ENCODE results near the gene LHFPL6.

The LHFPL6 gene

DNA sequence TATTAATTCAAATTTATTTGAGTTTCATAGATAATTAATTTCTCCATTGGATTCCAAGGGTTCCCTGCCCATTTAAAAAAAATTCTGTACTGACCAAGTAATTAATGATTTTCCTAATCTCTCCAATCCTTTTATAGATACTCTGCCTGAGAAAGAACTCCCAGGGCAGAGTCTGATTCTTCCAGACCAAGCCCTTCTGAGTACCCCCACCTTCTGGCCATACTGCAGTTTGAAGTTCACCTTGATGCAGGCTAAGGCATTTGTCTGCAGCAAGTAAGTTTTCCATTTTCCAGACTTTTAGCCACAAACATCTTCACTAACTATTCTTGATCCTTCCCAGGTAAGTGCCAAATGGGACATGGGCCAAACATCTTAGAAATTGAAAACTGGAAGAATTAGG is 195.9 kb downstream of the LHFPL6 start:
- no peak overlapping the region for H3K4me3 Mint-ChIP-seq
- H3K27ac Mint-ChIP-seq: no peak overlapping the region
- no peaks in the 10 kb centered on the region for H3K36me3 Mint-ChIP-seq (ENCODE audit: low read depth)
- no peaks in the 10 kb centered on the region for H3K4me1 Mint-ChIP-seq (ENCODE audit: low read depth)
- H3K27me3 Mint-ChIP-seq: peaks cover 22% of the 10 kb centered on the region
- H3K9me3 Mint-ChIP-seq: no peaks in the 10 kb centered on the region
- DNase-seq: no peak

DNA sequence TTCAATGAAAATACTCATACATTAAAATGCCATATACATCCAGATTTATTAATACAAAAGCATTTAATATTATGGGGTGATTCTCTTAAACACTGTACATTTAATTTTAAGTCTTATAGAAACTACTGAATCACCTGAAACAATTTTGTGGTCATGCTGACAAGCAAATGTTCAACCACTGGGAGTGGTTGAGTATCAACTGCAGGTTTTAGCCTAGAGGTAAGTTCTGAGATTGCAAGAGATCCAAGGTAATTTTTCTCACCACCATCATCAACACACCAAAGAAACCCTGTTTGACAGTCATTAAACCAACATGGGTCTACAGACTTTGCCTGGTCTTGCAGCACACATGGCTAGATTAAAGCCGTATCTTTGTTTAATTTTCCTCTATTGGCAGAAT is 196.3 kb downstream of the LHFPL6 start:
- Mint-ChIP-seq H3K4me1 (ENCODE audit: low read depth) (no peaks in the 10 kb centered on the region), H3K36me3 (ENCODE audit: low read depth) (no peaks in the 10 kb centered on the region), H3K27me3 (peaks cover 22% of the 10 kb centered on the region), H3K4me3 (no peak overlapping the region), H3K9me3 (no peaks in the 10 kb centered on the region), H3K27ac (no peak overlapping the region)
- DNase-seq: no peak

DNA sequence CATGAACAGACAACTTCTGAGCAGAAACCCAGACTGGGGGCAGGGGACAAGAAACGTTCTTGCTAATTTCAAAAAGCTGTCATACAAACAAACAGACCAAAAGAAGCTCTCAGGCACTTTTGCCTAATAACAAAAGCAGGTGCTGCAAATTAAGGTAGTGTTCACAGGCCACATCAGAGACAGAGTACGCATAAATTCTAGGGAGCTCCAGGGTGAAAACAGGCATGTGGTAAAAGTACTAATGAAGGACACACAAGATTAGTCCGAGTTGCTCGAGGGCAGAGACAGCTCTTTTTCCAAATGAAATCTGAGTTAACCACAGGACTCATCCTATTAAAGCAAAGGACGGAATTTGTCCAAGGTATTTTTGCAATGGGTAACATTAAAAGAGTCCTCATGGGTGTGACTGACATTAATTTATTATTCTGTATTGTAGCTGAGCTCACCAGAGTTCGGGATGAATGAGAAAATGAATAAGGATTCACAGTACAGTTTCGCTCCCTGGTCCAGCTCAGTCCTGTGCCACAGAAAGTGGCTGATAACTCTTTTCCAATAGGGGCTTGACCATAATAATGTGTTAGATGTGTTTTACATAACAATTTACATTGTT is 197.3 kb downstream of the LHFPL6 start:
- no peak overlapping the region for H3K27ac Mint-ChIP-seq
- no peak overlapping the region for H3K4me3 Mint-ChIP-seq
- no peaks in the 10 kb centered on the region for H3K9me3 Mint-ChIP-seq
- no peak for DNase-seq
- peaks cover 18% of the 10 kb centered on the region for H3K27me3 Mint-ChIP-seq
- no peaks in the 10 kb centered on the region for H3K4me1 Mint-ChIP-seq (ENCODE audit: low read depth)
- no peaks in the 10 kb centered on the region for H3K36me3 Mint-ChIP-seq (ENCODE audit: low read depth)

DNA sequence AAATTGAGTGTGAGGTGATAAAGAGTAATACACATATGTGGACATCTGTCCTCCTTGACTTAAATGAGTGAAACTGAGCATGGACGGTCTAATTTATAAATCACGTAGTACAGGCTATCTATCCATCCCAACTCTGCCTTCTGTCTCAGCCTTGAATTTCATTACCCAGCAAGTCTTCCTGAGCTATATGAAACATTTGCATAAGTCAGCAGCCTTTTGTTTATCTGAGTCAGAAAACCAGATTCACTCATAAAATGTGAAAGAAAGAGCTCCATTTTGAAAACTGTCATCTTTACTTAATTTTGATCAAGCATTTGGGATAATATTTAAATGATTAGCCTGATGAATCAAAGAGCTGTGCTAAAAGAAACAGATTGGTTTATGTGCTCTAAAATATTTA is 197.9 kb downstream of the LHFPL6 start:
- Mint-ChIP-seq H3K9me3 (no peaks in the 10 kb centered on the region), H3K27me3 (peaks cover 15% of the 10 kb centered on the region), H3K27ac (no peak overlapping the region), H3K4me1 (ENCODE audit: low read depth) (no peaks in the 10 kb centered on the region), H3K4me3 (no peak overlapping the region), H3K36me3 (ENCODE audit: low read depth) (no peaks in the 10 kb centered on the region)
- DNase-seq: no peak

DNA sequence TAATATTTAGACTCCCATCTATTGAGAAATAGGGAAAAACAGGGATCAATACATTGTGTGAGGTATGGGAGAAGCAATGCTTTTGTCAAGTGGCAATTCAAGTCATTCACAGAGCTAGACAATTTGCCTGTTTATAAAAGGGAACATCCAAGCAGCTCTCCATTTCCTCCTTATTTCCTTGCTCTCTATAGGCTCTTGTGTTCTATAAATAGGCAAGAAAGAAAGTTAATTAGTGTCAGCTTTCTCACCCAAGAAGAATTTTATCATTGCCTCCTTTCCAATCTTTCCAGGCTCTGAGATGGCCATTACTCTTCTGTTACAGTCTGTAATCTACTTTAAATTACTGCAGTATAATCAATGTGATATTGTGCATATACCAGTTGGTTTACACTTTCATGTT is 199.9 kb downstream of the LHFPL6 start:
- H3K36me3 Mint-ChIP-seq (ENCODE audit: low read depth): no peaks in the 10 kb centered on the region
- H3K4me3 Mint-ChIP-seq: no peak overlapping the region
- peaks cover 9% of the 10 kb centered on the region for H3K27me3 Mint-ChIP-seq
- H3K9me3 Mint-ChIP-seq: no peaks in the 10 kb centered on the region
- no peaks in the 10 kb centered on the region for H3K4me1 Mint-ChIP-seq (ENCODE audit: low read depth)
- H3K27ac Mint-ChIP-seq: no peak overlapping the region
- no peak for DNase-seq

DNA sequence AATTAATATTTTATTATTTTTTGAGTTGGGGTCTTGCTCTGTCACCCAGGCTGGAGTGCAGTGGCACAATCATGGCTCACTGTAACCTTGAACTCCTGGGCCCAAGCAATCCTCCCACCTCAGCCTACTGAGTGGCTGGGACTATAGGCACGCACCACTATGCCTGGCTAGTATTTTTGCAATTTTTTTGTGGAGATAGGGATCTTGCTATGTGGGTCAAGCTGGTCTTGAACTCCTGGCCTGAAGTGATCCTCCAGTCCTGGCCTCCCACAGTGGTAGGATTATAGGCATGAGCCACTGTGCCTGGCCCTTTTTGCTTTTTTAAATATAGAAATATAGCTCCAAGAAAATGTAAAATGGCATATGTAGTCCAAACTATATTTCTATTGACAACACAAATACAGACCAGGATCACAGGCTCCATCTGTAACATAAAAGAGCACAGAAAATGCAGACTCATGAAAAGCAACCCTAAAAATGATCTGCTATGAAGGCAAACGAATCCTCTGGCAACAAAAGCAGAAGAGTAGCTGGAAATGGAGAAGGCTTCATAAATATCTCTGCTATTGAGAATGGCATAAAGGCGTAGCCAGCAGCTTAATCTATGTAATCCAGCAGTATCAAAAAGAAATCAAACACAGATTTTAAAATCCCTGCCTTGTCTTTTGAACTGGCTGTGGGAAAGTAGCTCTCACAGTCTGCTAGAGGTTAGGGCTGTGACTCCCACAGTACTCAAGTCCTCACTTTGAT is 200.6 kb downstream of the LHFPL6 start:
- no peaks in the 10 kb centered on the region for H3K36me3 Mint-ChIP-seq (ENCODE audit: low read depth)
- H3K4me1 Mint-ChIP-seq (ENCODE audit: low read depth): no peaks in the 10 kb centered on the region

DNA sequence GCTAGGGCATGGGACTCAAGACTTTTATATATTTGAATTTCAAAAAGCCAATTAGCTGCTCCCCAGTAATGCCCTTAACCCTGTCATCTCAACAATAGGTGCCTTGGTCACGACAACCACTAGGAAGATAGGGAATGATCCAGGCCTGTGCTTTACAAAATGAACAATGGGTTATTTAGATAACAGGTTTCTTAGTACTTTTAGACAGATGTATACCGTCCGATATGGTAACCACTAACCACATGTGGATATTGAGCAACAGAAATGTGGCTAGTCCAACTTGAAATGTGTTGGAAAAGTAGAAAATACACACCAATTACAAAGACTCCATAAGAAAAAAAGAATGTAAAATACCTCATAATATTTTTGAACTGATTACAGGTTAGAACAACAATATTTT is 201.2 kb downstream of the LHFPL6 start:
- Mint-ChIP-seq H3K27ac (no peak overlapping the region), H3K36me3 (ENCODE audit: low read depth) (no peaks in the 10 kb centered on the region)
- DNase-seq: no peak

More for the DNA sequence above, 200.6 kb downstream of the LHFPL6 start:
- H3K27ac Mint-ChIP-seq: no peak overlapping the region
- no peaks in the 10 kb centered on the region for H3K9me3 Mint-ChIP-seq
- no peak overlapping the region for H3K4me3 Mint-ChIP-seq
- H3K27me3 Mint-ChIP-seq: peaks cover 9% of the 10 kb centered on the region
- no peak for DNase-seq

DNA sequence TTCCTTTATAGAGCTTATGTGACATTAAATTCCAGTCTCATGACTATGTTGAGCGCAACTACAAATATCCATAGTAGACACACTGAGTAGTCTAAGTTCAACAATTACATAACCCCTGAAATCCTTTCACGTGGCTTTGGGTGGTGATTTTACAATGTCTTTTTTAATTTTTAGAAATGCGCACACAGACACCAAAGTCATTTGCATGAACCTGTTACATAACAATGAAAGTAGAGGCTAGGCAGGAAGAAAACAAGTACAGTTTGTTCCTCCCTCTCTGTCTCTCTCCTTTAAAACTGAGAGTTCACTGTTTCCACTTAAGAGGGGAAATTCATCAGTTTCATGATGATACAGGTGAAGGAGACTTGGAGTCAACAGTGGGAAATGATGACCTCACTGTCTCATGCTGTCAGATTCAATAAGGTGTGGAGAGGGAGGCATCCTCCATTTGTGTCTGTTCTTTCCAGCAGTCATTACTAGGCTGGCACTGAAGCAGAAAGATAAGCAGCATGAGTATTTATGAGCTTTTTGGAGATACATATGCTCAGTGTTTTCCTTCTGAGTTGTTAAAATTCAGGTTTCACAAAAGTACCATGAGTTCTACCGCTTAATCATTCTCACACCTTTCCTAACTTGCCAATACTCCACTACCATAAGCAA is 201.8 kb downstream of the LHFPL6 start:
- H3K36me3 Mint-ChIP-seq (ENCODE audit: low read depth): no peaks in the 10 kb centered on the region
- no peak for DNase-seq
- no peak overlapping the region for H3K27ac Mint-ChIP-seq
- H3K9me3 Mint-ChIP-seq: no peaks in the 10 kb centered on the region
- H3K4me1 Mint-ChIP-seq (ENCODE audit: low read depth): no peaks in the 10 kb centered on the region
- peaks cover 6% of the 10 kb centered on the region for H3K27me3 Mint-ChIP-seq
- H3K4me3 Mint-ChIP-seq: no peak overlapping the region

More for the DNA sequence above, 201.2 kb downstream of the LHFPL6 start:
- Mint-ChIP-seq H3K4me1 (ENCODE audit: low read depth) (no peaks in the 10 kb centered on the region), H3K4me3 (no peak overlapping the region), H3K27me3 (peaks cover 6% of the 10 kb centered on the region), H3K9me3 (no peaks in the 10 kb centered on the region)

DNA sequence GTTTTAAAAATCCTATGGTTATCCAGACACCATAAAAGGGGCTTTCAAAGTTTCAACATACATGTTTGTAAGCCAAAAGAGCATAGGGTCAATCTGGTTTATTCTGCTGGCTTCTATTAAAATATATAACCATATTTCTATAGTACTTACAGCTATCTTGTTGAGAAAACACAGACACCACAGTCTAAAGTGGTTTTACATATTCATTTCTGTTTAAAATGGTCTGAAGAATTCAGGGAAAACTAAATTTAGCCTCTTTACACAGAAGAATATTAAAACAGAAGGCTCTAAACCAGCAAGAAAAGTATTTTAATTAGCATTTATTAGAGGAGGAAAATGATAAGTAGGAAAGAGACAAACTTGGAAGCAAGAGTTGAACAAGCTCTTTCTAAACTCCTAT is 203.9 kb downstream of the LHFPL6 start:
- Mint-ChIP-seq H3K4me1 (ENCODE audit: low read depth) (no peaks in the 10 kb centered on the region), H3K27me3 (peaks cover 2% of the 10 kb centered on the region), H3K4me3 (no peak overlapping the region), H3K9me3 (no peaks in the 10 kb centered on the region), H3K36me3 (ENCODE audit: low read depth) (no peaks in the 10 kb centered on the region), H3K27ac (no peak overlapping the region)
- no peak for DNase-seq

DNA sequence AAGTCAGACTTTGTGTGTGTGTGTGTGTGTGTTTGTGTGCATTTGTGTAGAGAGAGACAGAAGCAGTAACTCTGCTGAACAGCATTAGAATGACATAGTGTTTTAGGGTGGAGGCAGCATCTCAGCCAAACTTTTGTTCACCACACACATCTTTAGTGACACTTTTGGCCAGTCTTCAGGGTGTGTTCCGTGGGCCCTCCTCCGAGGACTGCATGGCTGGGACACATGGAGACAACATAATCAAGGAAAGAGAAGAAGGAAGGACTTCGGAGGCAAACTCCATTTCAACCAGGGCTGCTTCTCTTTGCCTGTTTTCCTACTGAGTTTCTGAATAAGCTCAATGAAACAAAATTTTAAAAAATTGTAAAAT is 205.1 kb downstream of the LHFPL6 start:
- Mint-ChIP-seq H3K36me3 (ENCODE audit: low read depth) (no peaks in the 10 kb centered on the region), H3K4me1 (ENCODE audit: low read depth) (no peaks in the 10 kb centered on the region), H3K27ac (no peak overlapping the region), H3K4me3 (no peak overlapping the region), H3K9me3 (no peaks in the 10 kb centered on the region), H3K27me3 (peaks cover 2% of the 10 kb centered on the region)
- DNase-seq: no peak

DNA sequence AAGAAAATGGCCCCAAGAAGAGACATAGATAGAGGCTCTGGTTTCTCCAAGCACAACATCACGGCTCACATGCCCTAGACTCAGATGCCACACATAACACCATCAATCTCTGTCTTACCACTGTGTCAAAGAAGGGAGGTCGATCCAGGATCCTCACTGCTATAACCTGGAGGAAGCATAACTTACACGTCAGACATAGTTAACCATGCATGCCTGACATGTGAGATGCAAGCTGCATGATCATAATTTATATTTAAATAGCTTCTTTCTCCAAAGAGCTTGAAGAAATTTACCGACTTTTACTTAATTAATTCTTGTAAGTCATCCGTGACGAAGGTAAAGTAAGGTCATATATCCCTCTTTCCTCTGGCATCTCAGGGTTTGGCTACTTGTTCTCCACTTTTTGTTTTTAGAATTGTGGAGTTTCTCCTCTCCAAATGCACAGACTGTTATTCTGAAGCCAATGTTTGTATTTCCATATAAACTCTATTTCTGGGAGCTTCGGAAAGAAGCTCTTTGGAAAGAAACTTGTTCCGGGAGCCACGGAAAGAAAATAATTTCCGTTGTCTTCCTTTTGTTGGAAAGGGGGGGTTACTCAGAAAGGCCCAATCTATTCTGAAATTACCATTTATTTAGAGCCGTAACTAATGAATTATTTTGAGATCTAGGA is 205.6 kb downstream of the LHFPL6 start:
- no peak overlapping the region for H3K27ac Mint-ChIP-seq
- DNase-seq: no peak
- H3K36me3 Mint-ChIP-seq (ENCODE audit: low read depth): no peaks in the 10 kb centered on the region
- peaks cover 2% of the 10 kb centered on the region for H3K27me3 Mint-ChIP-seq
- no peak overlapping the region for H3K4me3 Mint-ChIP-seq
- no peaks in the 10 kb centered on the region for H3K4me1 Mint-ChIP-seq (ENCODE audit: low read depth)
- no peaks in the 10 kb centered on the region for H3K9me3 Mint-ChIP-seq

DNA sequence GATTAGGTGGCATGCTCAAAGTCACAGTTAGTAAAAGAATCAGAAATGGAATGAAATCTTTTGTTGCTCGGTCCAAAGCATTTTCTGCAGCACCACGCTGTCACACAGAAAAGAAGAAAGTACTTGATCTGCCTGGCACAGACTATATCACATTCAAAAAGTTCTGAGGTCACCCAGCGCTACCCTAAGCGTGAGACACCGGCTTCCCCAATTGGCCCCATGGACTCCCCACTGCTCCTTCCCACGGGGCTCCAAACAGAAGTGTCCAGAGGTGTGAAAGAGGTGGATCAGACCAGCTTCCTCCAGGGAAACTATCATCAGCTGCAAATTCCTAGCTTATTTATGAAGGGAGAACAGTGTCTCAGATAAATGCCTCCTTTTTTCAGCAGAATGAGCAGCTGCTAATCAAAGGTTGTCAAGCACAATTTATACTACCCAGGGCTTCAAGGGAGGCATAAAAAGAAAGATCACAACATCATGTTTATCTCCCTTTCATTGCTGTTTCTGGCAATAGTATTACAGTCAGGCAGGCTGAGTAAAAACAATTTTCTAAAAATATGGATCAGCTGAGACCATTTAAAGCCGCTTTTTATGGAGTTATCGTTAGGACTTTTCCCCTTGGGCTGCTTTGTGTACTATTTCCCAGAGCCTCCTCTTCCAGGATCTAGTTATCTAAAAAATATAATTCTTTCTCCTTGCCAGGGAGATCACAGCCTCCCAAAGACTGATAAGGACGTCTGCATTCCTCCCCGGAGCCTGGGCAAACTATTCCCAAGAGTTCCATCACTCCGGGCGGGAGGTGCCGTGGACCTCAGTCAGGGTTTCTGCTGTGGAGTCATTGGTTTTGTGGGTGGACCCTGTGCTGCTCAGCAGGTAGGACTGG is 208.0 kb downstream of the LHFPL6 start:
- Mint-ChIP-seq H3K36me3 (ENCODE audit: low read depth) (no peaks in the 10 kb centered on the region), H3K9me3 (no peaks in the 10 kb centered on the region), H3K4me1 (ENCODE audit: low read depth) (no peaks in the 10 kb centered on the region), H3K27ac (no peak overlapping the region), H3K27me3 (peaks cover 2% of the 10 kb centered on the region), H3K4me3 (no peak overlapping the region)
- DNase-seq: no peak

DNA sequence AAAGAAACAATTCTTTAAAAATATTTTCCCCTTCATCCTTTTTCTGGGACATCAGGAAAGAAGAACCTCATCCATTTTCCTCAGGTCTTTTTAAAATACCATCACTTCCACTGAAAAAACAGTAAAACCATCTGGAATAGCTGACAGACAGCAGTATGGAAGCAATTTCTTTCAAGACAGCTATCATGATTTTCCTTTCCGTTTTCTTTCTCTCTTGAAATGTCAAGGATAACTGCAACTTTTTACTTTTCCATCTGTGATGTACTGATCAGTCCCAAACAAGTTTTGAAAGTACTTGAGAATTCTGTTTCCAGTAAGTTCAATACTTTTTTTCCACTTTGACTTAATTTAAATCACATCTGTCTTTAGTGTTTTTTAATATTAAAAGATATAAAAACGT is 211.2 kb downstream of the LHFPL6 start:
- Mint-ChIP-seq H3K36me3 (ENCODE audit: low read depth) (no peaks in the 10 kb centered on the region), H3K27ac (no peak overlapping the region), H3K4me3 (no peak overlapping the region), H3K27me3 (peaks cover 5% of the 10 kb centered on the region), H3K4me1 (ENCODE audit: low read depth) (no peaks in the 10 kb centered on the region), H3K9me3 (no peaks in the 10 kb centered on the region)
- no peak for DNase-seq

DNA sequence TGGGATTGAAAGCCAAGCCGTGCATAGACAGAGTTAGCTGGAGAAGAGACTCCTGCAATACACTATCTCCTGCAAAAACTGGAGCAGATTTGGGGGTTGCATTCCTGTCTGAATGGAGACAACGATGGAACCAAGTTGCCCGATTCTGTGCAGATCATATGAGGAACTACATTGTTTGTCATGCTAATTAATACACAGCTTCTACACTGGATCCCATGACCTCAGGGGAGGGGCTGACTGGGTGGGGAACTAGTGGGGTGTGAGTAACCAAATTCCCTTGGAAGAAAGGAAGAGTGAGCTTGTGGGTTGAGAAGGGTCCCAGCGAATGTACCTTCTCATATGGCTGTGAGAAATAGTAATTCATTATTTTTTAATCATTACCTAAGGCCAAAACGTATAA is 214.0 kb downstream of the LHFPL6 start:
- H3K4me3 Mint-ChIP-seq: no peak overlapping the region
- no peaks in the 10 kb centered on the region for H3K36me3 Mint-ChIP-seq (ENCODE audit: low read depth)
- H3K27me3 Mint-ChIP-seq: peaks cover 7% of the 10 kb centered on the region
- H3K9me3 Mint-ChIP-seq: no peaks in the 10 kb centered on the region
- no peaks in the 10 kb centered on the region for H3K4me1 Mint-ChIP-seq (ENCODE audit: low read depth)
- DNase-seq: no peak
- no peak overlapping the region for H3K27ac Mint-ChIP-seq
